Frontal cortex (tissue), 4 donors: ENCODE results near the gene PIEZO2. TPM values are rescaled to one million over a fixed set of nuclear protein-coding genes. Genes with fewer than 3 reads are reported as not detected.
"Not testable (repeated sequence)": the region's sequence is repeated elsewhere in the genome, so short reads cannot be mapped to it uniquely, and the experiment has no call there.

Experiments used
- DNase-seq, 2 donors: peaks; one replicate each; pipeline ENCODE4 v3.0.0; 2012; ENCODE audit warnings: low spot score in 2 of 2
- FAIRE-seq: peaks from 2 replicates; lab custom pipeline; 2012; peaks lifted over from hg19 to GRCh38; lab: Jason Lieb, UNC
- total RNA-seq: library from RNA; depleted of rRNA; stranded (reverse); fragments of >200 nt; gene quantifications from one replicate; pipeline ENCODE4 v1.2.3, GENCODE V29; 2014
- donor health status: control.
- donor health status: control.
- donor health status: control.

PIEZO2 gene
- total RNA-seq, 1 donor from 2014 or later = 2.4 TPM

GRCh38 chr18:10946058-10946457, 203.3 kb downstream of the PIEZO2 start:
- FAIRE-seq (no peak), DNase-seq (no peak)

- FAIRE-seq = no peak
- DNase-seq = no peak
These were observed 206.4 kb downstream of the PIEZO2 start for GRCh38 chr18:10942998-10943397.

DNA sequence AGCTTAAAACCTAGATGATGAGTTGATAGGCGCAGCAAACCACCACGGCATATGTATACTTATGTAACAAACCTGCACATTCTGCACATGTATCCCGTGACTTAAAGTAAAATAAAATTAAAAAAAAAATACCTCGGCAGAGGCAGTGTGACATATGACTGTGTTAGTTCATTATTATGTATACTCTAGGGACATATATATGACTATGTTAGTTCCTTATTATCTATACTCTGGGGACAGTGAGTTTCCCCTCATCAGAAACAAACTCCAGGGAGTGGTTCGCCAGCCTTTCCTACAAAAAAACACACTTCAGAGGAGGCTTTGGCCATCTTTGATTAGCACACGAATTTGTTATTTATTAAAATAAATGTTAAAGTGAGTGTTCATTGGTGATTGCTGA, 209.5 kb downstream of the PIEZO2 start:
- DNase-seq (no peak), FAIRE-seq (no peak)

DNA sequence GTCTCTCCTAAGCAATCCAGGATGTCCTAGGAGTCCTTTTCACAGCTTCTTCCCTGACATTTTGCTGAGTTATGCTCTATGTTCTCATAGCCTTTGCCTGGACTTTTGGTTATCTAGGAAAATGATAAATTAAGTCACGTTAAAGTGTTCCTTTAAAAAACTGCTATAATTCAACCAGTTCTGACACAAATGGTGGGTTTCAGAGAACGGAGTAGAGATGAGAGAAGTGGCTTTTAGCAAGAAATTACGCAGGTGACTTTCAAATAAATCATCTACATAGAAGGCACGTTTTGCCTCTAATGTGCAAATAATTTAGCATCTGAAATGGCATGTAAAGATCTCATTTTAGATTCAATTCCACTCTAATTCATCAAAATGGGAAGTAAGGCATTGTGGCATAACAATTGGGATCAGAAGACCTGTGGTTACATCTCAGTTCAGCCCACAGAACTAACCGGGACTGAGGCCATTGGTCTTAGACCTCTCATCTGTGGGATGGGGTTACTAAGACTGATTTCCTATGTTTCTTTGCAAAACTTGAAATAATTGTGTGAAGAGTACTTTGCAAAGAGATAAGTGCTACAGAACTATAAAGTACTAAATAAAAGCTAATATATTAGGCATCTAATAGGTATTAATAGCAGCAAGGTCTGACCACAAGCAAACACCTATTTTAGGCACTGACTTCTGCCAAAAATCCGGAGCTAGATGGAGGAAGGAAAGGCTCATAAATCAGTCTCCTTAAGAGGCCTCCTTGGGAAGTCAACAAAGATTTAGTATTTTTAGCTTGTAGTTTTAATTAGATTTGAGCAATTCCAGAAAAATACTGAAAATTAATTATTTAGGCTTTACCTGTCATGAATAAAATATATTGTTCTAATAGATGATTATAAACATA, 211.4 kb downstream of the PIEZO2 start:
- DNase-seq = no peak
- FAIRE-seq = no peak

GRCh38 chr18:10936176-10937053, 213.0 kb downstream of the PIEZO2 start:
- DNase-seq (no peak), FAIRE-seq (no peak)

DNA sequence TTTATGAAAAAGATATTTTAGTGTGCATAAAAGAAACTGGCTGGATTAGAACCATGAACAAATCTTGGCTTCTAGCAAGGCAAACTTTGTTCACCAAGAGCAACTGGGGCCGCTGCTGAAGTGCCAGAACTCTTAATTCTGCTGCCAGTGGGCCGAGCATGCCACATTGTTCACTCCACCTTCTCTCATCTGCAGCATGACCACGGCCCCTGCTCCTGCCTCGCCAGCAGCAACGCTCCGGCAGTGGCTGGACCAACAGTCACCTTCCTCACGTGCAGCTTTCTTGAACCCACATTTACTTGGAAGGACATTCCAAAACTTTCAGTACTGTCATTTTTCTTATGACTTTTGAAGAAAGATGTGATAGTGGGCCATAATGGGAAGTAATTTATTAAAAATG, 213.8 kb downstream of the PIEZO2 start:
- DNase-seq = no peak
- no peak for FAIRE-seq

DNA sequence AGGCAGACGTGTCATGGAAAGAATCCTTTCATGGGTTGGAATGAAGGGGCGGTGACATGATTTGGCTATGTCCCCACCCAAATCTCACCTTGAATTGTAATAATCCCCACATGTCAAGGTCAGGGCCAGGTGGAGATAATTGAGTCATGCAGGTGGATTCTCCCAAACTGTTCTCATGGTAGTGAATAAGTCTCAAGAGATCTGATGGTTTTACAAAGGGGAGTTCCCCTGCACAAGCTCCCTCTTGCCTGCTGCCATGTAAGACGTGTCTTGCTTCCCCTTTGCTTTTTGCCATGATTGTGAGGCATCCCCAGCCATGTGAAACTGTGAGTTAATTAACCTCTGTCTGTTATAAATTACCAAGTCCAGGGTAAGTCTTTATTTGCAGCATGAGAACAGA, 215.7 kb downstream of the PIEZO2 start:
- DNase-seq, FAIRE-seq: not testable (repeated sequence)

DNA sequence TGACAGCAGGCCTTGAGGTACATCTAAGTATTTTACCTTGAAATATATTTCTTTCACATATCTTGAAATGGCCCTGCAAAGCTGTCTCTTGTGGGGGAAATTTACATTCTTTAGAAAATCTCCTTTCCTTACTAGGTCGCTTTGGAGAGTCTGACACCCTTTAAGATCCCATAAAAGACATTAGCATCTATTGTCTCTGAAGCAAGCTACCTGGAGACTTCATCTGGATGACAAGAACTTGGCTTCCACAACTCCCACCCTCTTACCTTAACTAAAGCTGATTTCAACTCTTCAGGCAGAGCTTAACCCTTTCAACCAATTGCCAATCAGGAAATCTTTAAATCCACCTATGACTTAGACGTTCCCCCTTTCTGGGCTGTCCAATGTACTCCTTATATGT, 219.3 kb downstream of the PIEZO2 start:
- FAIRE-seq (no peak), DNase-seq (no peak)

DNA sequence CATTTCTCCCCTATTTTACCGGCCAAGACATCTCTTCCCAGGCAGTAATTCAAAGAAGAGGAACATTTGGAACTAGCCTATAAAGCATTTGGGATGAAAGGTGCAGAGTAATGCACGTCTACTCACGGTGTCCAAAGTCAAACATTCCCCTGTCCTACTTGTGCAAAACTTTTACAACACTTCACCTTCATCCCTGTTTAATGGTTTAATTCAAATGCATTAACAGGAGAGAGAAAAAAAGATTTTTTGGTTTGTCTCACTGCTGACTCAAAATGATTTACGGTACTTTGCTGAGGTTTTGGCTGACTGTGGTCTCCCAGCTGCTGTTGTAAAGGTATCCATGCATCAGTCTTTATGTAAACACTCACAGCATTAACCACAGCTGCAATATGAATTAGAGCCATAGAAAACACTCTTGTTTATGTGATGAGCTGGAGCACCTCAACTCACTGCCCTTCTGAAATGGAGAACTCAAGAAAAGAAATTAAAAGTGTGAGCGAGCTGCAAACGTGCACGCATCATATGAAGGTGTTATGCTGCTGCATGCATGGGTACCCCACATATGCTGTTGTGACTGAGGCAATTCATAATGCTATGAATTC, 220.5 kb downstream of the PIEZO2 start:
- DNase-seq (no peak), FAIRE-seq (no peak)

DNA sequence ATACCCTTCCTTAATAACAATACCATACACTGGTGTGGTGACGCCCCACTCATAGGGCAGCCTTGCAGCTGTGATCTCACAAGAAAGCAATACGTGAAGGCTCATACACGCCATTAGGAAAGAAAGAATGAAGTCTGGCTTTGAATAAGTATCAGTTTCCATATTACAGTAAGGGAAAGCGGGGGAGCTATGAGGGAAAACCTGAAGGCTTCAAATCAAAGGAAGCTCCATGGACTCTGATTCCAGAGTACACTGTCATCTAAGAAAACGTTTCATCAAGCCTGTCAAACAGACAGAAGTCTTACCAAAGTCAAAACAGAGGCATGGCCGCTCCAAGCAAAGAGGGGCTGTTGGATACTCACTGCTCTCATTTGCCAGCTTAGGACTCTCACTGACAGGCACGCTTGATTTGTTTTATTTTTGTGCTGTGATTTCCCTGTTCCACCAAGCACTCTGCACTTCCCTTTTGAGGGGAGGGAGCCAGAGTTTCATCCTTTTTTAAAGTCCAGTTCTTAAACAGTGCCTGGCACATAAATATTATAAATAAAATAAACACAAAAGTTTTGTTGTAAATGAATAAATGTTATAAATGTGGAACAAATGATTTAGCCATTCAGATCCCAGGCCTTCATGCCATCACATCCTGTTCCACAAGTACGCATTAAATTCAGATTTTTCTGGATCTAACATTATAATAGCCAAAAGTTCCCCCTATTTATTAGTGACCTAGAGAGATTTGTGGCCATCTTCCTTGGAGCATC, 221.2 kb downstream of the PIEZO2 start:
- DNase-seq = no peak
- no peak for FAIRE-seq

- no peak for DNase-seq
These were observed 221.9 kb downstream of the PIEZO2 start for GRCh38 chr18:10927286-10927992.

GRCh38 chr18:10926621-10927161, 222.7 kb downstream of the PIEZO2 start:
- DNase-seq = no peak
- FAIRE-seq = no peak

More at GRCh38 chr18:10927286-10927992, 221.9 kb downstream of the PIEZO2 start:
- no peak for FAIRE-seq

- FAIRE-seq = no peak
- DNase-seq = no peak
These were observed 225.1 kb downstream of the PIEZO2 start for GRCh38 chr18:10924290-10924689.

DNA sequence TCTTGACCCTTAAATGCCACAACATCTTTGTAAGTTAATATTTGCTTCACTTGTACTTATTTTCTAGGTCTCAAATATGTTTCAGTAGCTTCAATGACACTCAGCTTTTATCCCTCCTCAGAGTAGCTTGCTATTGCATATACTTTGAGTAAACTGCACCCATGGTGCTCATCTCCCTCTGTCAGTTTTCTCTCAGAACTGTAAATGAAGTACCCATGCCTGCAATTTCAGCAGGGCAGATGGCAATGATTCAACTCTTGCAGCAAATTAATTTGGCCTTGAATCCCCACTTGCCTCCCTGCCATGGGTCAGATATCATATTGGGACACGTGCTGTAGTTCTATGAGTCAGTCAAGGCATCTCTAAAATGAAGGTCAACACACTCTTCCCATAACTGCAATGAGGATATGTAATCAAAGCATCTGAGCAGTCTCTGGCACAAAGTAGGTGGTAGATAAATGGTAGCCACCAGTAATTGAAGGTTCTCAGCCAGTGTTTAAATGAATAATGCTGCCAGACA, 225.8 kb downstream of the PIEZO2 start:
- DNase-seq = no peak
- FAIRE-seq = no peak

DNA sequence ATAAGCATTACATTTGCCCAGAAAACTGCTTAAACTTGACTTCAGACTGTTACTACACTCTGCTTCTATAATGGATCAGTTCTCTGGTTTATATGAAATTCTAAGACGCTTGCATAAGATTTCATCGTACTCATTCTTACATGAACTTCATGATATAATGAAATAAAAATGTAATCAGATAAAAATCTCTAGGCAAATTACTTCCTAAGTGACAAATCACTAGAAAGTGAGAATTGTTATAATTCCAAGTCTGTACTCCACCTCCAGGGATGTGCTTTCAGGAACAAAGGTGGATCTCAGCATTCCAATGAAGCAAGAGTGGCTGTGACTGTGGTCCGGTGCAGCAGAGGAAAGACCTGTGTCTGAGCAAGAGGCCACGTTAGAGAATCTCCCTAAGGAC, 226.2 kb downstream of the PIEZO2 start:
- no peak for FAIRE-seq
- DNase-seq = no peak

GRCh38 chr18:10922712-10923111, 226.7 kb downstream of the PIEZO2 start:
- FAIRE-seq, DNase-seq: not testable (repeated sequence)

- not testable (repeated sequence) for DNase-seq, FAIRE-seq
These were observed 229.1 kb downstream of the PIEZO2 start for GRCh38 chr18:10920309-10920708.

GRCh38 chr18:10919851-10920250, 229.5 kb downstream of the PIEZO2 start:
- DNase-seq (no peak), FAIRE-seq (no peak)

DNA sequence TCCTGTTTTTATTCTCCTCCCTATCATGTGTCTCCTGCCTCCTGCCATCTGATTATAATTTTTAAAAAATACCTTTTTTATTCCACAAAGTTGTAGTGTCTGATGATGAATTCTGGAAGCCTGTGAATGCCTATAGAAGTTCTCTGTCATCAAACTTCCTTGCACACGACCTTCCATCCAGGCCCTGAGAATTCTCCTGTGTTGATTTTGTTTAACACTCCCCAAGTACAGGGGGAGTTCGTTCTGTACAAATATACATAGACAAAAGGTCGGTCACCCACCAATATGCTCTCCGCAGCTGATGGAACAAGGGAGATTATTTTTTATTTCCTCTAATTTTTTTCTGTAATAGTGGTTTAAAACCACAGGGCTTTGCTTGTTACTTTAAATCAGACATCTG, 232.5 kb downstream of the PIEZO2 start:
- FAIRE-seq = no peak

More for the DNA sequence above, 232.5 kb downstream of the PIEZO2 start:
- DNase-seq = no peak
